ENCODE results near the gene STX7. TPM values are rescaled to one million over a fixed set of nuclear protein-coding genes. Genes with fewer than 3 reads are reported as not detected.

Gene STX7
- total RNA-seq, 2 donors from 2014 or later = 36.6 to 41.7 TPM

DNA sequence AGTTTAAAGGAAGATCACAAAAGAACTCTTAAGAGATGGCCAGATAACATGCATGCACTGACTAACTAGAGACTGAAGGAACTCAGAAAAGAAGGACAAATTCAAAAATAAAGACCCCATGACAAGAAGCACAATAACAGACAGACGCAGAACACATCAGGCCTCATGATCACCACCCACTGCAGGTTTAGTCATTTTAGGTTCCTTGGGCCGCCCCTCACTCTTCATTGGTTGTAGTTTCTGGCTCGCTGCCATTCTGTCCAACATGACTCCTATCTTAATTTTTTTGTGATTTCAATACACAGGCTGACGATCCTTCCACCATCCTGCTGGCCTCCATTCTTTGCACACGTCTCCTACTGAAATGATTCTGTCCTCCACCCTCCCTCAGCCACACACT lies 21.6 kb downstream of the STX7 start:
- H3K9me3 Mint-ChIP-seq = peaks cover 9% of the 10 kb centered on the region
- Histone ChIP-seq H3K4me3 (ENCODE audit: low read length) (no peak overlapping the region), H3K9ac (ENCODE audit: extremely low read depth, low read length, poor library complexity, severe bottlenecking) (no peak overlapping the region), H3K27me3 (ENCODE audit: control insufficient read depth, insufficient read depth, low read length, poor library complexity, severe bottlenecking) (no peaks in the 10 kb centered on the region), H3K27ac (ENCODE audit: low read depth, low read length) (no peak overlapping the region), H3K9me3 (ENCODE audit: control insufficient read depth, low read length) (peaks cover 7% of the 10 kb centered on the region), H3K36me3 (ENCODE audit: control insufficient read depth, insufficient read depth, low read length) (peaks cover 18% of the 10 kb centered on the region), H3K4me1 (ENCODE audit: control insufficient read depth, insufficient read depth, low read length) (no peaks in the 10 kb centered on the region)
- 94% methylated on average over 2 to 5 of the region's 5 CpGs for WGBS, 2 experiments (ENCODE audit: insufficient coverage in 1 of 2, insufficient read length in 1 of 2)
- no peaks in the 10 kb centered on the region for H3K27me3 Mint-ChIP-seq (ENCODE audit: insufficient read depth)
- TF ChIP-seq, protein P1, sequence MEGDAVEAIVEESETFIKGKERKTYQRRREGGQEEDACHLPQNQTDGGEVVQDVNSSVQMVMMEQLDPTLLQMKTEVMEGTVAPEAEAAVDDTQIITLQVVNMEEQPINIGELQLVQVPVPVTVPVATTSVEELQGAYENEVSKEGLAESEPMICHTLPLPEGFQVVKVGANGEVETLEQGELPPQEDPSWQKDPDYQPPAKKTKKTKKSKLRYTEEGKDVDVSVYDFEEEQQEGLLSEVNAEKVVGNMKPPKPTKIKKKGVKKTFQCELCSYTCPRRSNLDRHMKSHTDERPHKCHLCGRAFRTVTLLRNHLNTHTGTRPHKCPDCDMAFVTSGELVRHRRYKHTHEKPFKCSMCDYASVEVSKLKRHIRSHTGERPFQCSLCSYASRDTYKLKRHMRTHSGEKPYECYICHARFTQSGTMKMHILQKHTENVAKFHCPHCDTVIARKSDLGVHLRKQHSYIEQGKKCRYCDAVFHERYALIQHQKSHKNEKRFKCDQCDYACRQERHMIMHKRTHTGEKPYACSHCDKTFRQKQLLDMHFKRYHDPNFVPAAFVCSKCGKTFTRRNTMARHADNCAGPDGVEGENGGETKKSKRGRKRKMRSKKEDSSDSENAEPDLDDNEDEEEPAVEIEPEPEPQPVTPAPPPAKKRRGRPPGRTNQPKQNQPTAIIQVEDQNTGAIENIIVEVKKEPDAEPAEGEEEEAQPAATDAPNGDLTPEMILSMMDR (conservative IDR thresholded peaks at IDR 0.05) = no peak
- H3K4me3 Mint-ChIP-seq = no peak overlapping the region
- no peak for DNase-seq
- H3K4me1 Mint-ChIP-seq = no peaks in the 10 kb centered on the region
- H3K36me3 Mint-ChIP-seq (ENCODE audit: low read depth) = peaks cover 15% of the 10 kb centered on the region
- H3K27ac Mint-ChIP-seq = no peak overlapping the region

DNA sequence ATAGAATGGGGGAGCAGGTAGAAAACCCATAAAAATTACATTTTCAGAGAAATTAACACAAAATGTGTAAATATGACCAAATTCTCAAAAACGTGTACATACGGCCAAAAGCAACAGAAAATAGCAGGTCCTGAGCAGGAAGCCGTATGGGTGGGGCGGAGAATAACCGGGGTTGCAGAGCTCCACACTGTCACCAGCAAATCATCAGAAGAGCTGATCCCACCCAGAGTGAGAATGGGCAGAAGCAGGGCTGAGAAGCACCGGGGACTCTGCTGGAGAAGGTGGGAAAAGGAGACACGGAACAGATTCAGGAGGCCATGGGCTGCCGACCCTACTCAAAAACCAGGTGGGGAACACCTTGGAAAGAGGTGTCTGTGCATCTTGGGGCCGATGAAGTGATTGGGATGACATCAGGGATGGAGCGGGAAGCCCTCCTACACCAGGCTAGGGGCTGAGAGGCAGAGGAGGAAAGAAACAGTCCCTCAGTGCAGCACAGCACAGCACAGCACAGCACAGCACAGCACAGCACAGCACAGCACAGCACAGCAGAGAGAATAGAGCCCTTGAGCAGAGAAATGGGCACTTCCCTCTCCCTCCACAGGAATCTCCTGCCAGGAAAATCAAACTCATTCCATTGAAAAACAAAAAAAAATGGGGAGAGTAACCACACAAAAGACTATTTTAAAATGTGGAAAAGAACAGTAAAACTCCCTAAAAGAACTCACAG lies 22.3 kb downstream of the STX7 start:
- Histone ChIP-seq H3K27me3 (ENCODE audit: control insufficient read depth, insufficient read depth, low read length, poor library complexity, severe bottlenecking) (no peaks in the 10 kb centered on the region), H3K4me3 (ENCODE audit: low read length) (no peak overlapping the region), H3K27ac (ENCODE audit: low read depth, low read length) (no peak overlapping the region), H3K9ac (ENCODE audit: extremely low read depth, low read length, poor library complexity, severe bottlenecking) (no peak overlapping the region), H3K4me1 (ENCODE audit: control insufficient read depth, insufficient read depth, low read length) (no peaks in the 10 kb centered on the region), H3K9me3 (ENCODE audit: control insufficient read depth, low read length) (peaks cover 7% of the 10 kb centered on the region), H3K36me3 (ENCODE audit: control insufficient read depth, insufficient read depth, low read length) (peaks cover 18% of the 10 kb centered on the region)
- H3K27me3 Mint-ChIP-seq (ENCODE audit: insufficient read depth) = no peaks in the 10 kb centered on the region
- H3K4me1 Mint-ChIP-seq = no peaks in the 10 kb centered on the region
- TF ChIP-seq, protein P1 (conservative IDR thresholded peaks at IDR 0.05) = no peak
- peaks cover 9% of the 10 kb centered on the region for H3K9me3 Mint-ChIP-seq
- 87 to 90% methylated on average over 6 to 10 of the region's 10 CpGs for WGBS, 2 experiments (ENCODE audit: insufficient coverage in 1 of 2, insufficient read length in 1 of 2)
- no peak overlapping the region for H3K27ac Mint-ChIP-seq
- H3K4me3 Mint-ChIP-seq = no peak overlapping the region
- H3K36me3 Mint-ChIP-seq (ENCODE audit: low read depth) = peaks cover 15% of the 10 kb centered on the region
- no peak for DNase-seq

DNA sequence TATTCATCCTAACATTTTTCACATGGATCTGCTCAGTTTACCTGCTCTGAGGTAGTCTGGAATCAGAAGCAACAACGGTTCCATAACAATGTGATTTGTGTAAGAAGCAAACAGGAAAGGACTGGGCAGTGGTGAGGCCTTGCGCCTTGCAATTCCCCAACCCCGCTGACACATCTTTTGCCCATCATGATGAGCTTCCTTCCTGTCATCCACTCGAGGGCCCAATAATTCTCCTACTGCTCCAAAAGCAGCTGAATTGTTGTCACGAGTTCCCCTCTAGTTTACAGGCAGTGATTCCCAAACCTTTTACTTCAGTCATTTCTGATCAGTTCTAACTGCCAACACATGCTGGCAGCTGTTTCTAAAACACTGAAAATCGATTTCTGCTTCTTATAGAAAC lies 22.9 kb downstream of the STX7 start:
- no peak for DNase-seq
- Mint-ChIP-seq H3K4me1 (no peaks in the 10 kb centered on the region), H3K9me3 (peaks cover 9% of the 10 kb centered on the region), H3K27me3 (ENCODE audit: insufficient read depth) (no peaks in the 10 kb centered on the region), H3K4me3 (no peak overlapping the region), H3K27ac (no peak overlapping the region), H3K36me3 (ENCODE audit: low read depth) (peaks cover 14% of the 10 kb centered on the region)
- H3K4me3 ChIP-seq (ENCODE audit: low read length) = no peak overlapping the region
- no peaks in the 10 kb centered on the region for H3K27me3 ChIP-seq (ENCODE audit: control insufficient read depth, insufficient read depth, low read length, poor library complexity, severe bottlenecking)
- 92 to 94% methylated on average over 5 to 6 of the region's 6 CpGs for WGBS, 2 experiments (ENCODE audit: insufficient coverage in 1 of 2, insufficient read length in 1 of 2)
- peaks cover 17% of the 10 kb centered on the region for H3K36me3 ChIP-seq (ENCODE audit: control insufficient read depth, insufficient read depth, low read length)
- H3K9ac ChIP-seq (ENCODE audit: extremely low read depth, low read length, poor library complexity, severe bottlenecking) = no peak overlapping the region
- H3K27ac ChIP-seq (ENCODE audit: low read depth, low read length) = no peak overlapping the region
- TF ChIP-seq, protein P1 (conservative IDR thresholded peaks at IDR 0.05) = no peak
- H3K9me3 ChIP-seq (ENCODE audit: control insufficient read depth, low read length) = peaks cover 7% of the 10 kb centered on the region
- H3K4me1 ChIP-seq (ENCODE audit: control insufficient read depth, insufficient read depth, low read length) = no peaks in the 10 kb centered on the region
